ENCODE results near the gene ADSS1.
A peak's percentile ranks its signal among the peaks of the same experiment; 100 is the strongest.

Gene ADSS1

GRCh38 chr14:104678901-104679705 is 44.9 kb upstream of the ADSS1 start:
- no peak for TF ChIP-seq CTCF (IDR thresholded peaks at IDR 0.05; ENCODE audit: low read depth, low read length, missing control alignments)
- no peak for DNase-seq (ENCODE audit: low read depth)

GRCh38 chr14:104680056-104680805 is 43.8 kb upstream of the ADSS1 start:
- no peak for TF ChIP-seq CTCF (IDR thresholded peaks at IDR 0.05; ENCODE audit: low read depth, low read length, missing control alignments)
- no peak for DNase-seq (ENCODE audit: low read depth)
- no peak overlapping the region for H3K4me3 ChIP-seq (ENCODE audit: low read depth, low read length)

More at GRCh38 chr14:104678901-104679705, 44.9 kb upstream of the ADSS1 start:
- H3K4me3 ChIP-seq (ENCODE audit: low read depth, low read length) = no peak overlapping the region

- peak; percentile 36 for TF ChIP-seq CTCF (IDR thresholded peaks at IDR 0.05; ENCODE audit: low read depth, low read length, missing control alignments)
- H3K4me3 ChIP-seq (ENCODE audit: low read depth, low read length) = no peak overlapping the region
These were observed 43.0 kb upstream of the ADSS1 start for GRCh38 chr14:104680806-104681688.

GRCh38 chr14:104681689-104682074 is 42.3 kb upstream of the ADSS1 start:
- no peak for TF ChIP-seq CTCF (IDR thresholded peaks at IDR 0.05; ENCODE audit: low read depth, low read length, missing control alignments)
- no peak for DNase-seq (ENCODE audit: low read depth)
- no peak overlapping the region for H3K4me3 ChIP-seq (ENCODE audit: low read depth, low read length)

More at GRCh38 chr14:104680806-104681688, 43.0 kb upstream of the ADSS1 start:
- DNase-seq (ENCODE audit: low read depth) = peak; percentile 73

GRCh38 chr14:104682107-104682593 is 41.9 kb upstream of the ADSS1 start:
- TF ChIP-seq CTCF (IDR thresholded peaks at IDR 0.05; ENCODE audit: low read depth, low read length, missing control alignments) = no peak
- DNase-seq (ENCODE audit: low read depth) = no peak
- H3K4me3 ChIP-seq (ENCODE audit: low read depth, low read length) = no peak overlapping the region

- H3K4me3 ChIP-seq (ENCODE audit: low read depth, low read length) = no peak overlapping the region
- TF ChIP-seq CTCF (IDR thresholded peaks at IDR 0.05; ENCODE audit: low read depth, low read length, missing control alignments) = no peak
These were observed 40.2 kb upstream of the ADSS1 start for GRCh38 chr14:104683653-104684448.

More at GRCh38 chr14:104683653-104684448, 40.2 kb upstream of the ADSS1 start:
- DNase-seq (ENCODE audit: low read depth) = no peak

Measured in GM12864 (cell line).